Measurements from ENCODE around the gene SNX33. TPM values are rescaled to one million over a fixed set of nuclear protein-coding genes. Genes with fewer than 3 reads are reported as not detected.
A peak's percentile ranks its signal among the peaks of the same experiment; 100 is the strongest.

The SNX33 gene, protein sequence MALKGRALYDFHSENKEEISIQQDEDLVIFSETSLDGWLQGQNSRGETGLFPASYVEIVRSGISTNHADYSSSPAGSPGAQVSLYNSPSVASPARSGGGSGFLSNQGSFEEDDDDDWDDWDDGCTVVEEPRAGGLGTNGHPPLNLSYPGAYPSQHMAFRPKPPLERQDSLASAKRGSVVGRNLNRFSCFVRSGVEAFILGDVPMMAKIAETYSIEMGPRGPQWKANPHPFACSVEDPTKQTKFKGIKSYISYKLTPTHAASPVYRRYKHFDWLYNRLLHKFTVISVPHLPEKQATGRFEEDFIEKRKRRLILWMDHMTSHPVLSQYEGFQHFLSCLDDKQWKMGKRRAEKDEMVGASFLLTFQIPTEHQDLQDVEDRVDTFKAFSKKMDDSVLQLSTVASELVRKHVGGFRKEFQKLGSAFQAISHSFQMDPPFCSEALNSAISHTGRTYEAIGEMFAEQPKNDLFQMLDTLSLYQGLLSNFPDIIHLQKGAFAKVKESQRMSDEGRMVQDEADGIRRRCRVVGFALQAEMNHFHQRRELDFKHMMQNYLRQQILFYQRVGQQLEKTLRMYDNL
- total RNA-seq (10 to 100 TPM; 16.0 to 37.3 (median 32.3) TPM), polyA plus RNA-seq (10 to 100 TPM; 23.4 to 28.3 TPM)
- long read RNA-seq, donor 1, full-length matches to known transcripts = 20 of 27 reads
- long read RNA-seq, donor 1, partial matches to known transcripts = 0 of 27 reads
- long read RNA-seq, donor 1, other reads (novel, unspliced or antisense) = 7 of 27 reads
- long read RNA-seq, donor 2, full-length matches to known transcripts = 4 of 4 reads
- long read RNA-seq, donor 2, partial matches to known transcripts = 0 of 4 reads
- long read RNA-seq, donor 2, other reads (novel, unspliced or antisense) = 0 of 4 reads
- long read RNA-seq, donor 3, full-length matches to known transcripts = 76 of 89 reads
- long read RNA-seq, donor 3, partial matches to known transcripts = 4 of 89 reads
- long read RNA-seq, donor 3, other reads (novel, unspliced or antisense) = 9 of 89 reads

- Histone ChIP-seq H3K4me1 (ENCODE audit: insufficient read depth) (peaks cover 38% of the 10 kb centered on the region), H3K27ac (peak within 1 kb of the TSS; percentile 80 to 96), H3K27me3 (no peaks in the 10 kb centered on the region), H3K4me3 (peak within 1 kb of the TSS; percentile 81), H3K9me3 (no peaks in the 10 kb centered on the region), H3K36me3 (no peaks in the 10 kb centered on the region)
- TF ChIP-seq POLR2A (IDR thresholded peaks at IDR 0.05) (peak; percentile 60), EP300 (IDR thresholded peaks at IDR 0.05) (no peak)
- TF ChIP-seq, protein P1, sequence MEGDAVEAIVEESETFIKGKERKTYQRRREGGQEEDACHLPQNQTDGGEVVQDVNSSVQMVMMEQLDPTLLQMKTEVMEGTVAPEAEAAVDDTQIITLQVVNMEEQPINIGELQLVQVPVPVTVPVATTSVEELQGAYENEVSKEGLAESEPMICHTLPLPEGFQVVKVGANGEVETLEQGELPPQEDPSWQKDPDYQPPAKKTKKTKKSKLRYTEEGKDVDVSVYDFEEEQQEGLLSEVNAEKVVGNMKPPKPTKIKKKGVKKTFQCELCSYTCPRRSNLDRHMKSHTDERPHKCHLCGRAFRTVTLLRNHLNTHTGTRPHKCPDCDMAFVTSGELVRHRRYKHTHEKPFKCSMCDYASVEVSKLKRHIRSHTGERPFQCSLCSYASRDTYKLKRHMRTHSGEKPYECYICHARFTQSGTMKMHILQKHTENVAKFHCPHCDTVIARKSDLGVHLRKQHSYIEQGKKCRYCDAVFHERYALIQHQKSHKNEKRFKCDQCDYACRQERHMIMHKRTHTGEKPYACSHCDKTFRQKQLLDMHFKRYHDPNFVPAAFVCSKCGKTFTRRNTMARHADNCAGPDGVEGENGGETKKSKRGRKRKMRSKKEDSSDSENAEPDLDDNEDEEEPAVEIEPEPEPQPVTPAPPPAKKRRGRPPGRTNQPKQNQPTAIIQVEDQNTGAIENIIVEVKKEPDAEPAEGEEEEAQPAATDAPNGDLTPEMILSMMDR (IDR thresholded peaks at IDR 0.05) = peak in 2 of 3 donors; percentile 47 to 65
- WGBS, 3 donors = 0% methylated on average over 55 to 76 of the region's 76 CpGs
- DNase-seq = peak; percentile 82 to 89 (median 88)
- intact Hi-C loops (cut with DNase I) = loop anchor here in 2 of 4 donors (5.0 to 10.0 kb wide), 2 partner anchors 35 to 193 kb away; partner anchors contain the start of gene SIN3A (in 1 of the 2)
Measured at GRCh38 chr15:75647370-75648155, at the start of gene SNX33. TSS of gene SNX33 (plus strand) at chr15:75647912. CDS start at chr15:75649103, 1,191 bp downstream.

DNA sequence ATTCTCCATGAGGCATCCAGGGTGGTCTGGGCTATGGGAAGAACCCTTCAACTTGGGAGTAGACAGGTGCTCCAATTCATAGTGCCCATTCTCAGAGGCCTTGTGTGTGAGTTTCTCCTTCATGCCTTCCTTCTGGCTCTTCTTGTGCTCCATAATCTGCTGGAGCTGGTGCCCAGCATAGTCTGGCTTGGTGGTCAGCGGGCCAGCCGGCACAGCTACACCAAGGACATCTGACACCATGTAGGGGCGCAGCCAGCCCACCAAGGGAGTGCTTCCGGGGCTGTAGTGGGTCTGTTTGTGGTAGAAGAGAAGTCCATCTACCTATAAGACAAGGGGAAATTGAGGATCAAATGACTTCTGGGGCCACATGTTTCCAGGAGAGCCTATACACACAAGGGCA, 49.4 kb upstream of the SNX33 start:
- TF ChIP-seq POLR2A (IDR thresholded peaks at IDR 0.05) (no peak), EP300 (IDR thresholded peaks at IDR 0.05) (no peak)
- TF ChIP-seq, protein P1 (IDR thresholded peaks at IDR 0.05) = no peak
- no peaks in the 10 kb centered on the region for H3K27me3 ChIP-seq
- intact Hi-C loops (cut with DNase I) = no loop called here
- no peak overlapping the region for H3K4me3 ChIP-seq
- no peak overlapping the region for H3K27ac ChIP-seq
- WGBS, 3 donors = 77 to 83% (median 80%) methylated on average over 4 of the region's 4 CpGs
- DNase-seq = no peak
- H3K36me3 ChIP-seq = no peaks in the 10 kb centered on the region
- H3K4me1 ChIP-seq (ENCODE audit: insufficient read depth) = no peaks in the 10 kb centered on the region
- no peaks in the 10 kb centered on the region for H3K9me3 ChIP-seq

DNA sequence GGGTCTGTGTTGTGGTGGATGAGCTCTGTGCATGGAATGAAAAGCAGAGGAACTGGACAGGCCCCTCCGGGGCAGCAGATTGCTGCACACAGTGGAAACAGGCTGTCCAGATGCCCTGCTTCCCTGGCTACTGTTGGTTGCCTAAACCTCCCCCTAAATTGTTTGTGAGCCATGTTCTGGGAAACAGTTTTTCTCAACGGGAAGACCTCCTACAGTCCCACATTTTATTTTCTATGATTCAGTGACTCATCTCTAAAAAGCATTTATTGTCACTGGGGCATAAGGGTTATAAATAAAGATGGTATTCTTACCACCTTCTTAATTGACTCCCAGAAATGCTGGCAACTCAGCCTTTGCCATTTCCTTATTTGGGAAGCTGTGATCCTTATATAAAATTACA, 48.3 kb upstream of the SNX33 start:
- Histone ChIP-seq H3K9me3 (no peaks in the 10 kb centered on the region), H3K4me1 (ENCODE audit: insufficient read depth) (no peaks in the 10 kb centered on the region), H3K4me3 (no peak overlapping the region), H3K36me3 (no peaks in the 10 kb centered on the region), H3K27me3 (no peaks in the 10 kb centered on the region), H3K27ac (no peak overlapping the region)
- no peak for DNase-seq
- 13 to 22% (median 20%) methylated on average over 2 of the region's 2 CpGs for WGBS, 3 donors
- intact Hi-C loops (cut with DNase I) = no loop called here
- TF ChIP-seq POLR2A (IDR thresholded peaks at IDR 0.05) (no peak), EP300 (IDR thresholded peaks at IDR 0.05) (no peak)
- TF ChIP-seq, protein P1 (IDR thresholded peaks at IDR 0.05) = no peak
